GM18526 (cell line): ENCODE measurements around the gene TSN.
A peak's percentile ranks its signal among the peaks of the same experiment; 100 is the strongest.

Experiments used
- POLR2A ChIP-seq: IDR thresholded peaks from 3 replicates; pipeline ENCODE4 v1.6.1; 2011; ENCODE audit not compliant: insufficient read length; ENCODE audit errors: extremely low read depth

Gene TSN

GRCh38 chr2:121736140-121736461 is 19.4 kb upstream of the TSN start:
- TF ChIP-seq POLR2A: no peak

GRCh38 chr2:121736462-121737336 is 18.8 kb upstream of the TSN start, which contains the start of gene NIFK:
Gene NIFK, minus strand, starts transcription at chr2:121736875. Its CDS starts 25 bp downstream, at chr2:121736850.
- peak; percentile 70 for TF ChIP-seq POLR2A

GRCh38 chr2:121740973-121741372 is 14.5 kb upstream of the TSN start:
- TF ChIP-seq POLR2A: no peak

- no peak for TF ChIP-seq POLR2A
These were observed 14.0 kb upstream of the TSN start for GRCh38 chr2:121741450-121741849.

GRCh38 chr2:121746071-121746578 is 9.3 kb upstream of the TSN start:
- no peak for TF ChIP-seq POLR2A

GRCh38 chr2:121748202-121748601 is 7.2 kb upstream of the TSN start:
- no peak for TF ChIP-seq POLR2A

- no peak for TF ChIP-seq POLR2A
These were observed 607 bp upstream of the TSN start for GRCh38 chr2:121754851-121755236.

GRCh38 chr2:121764681-121765228 is 9.3 kb downstream of the TSN start:
- TF ChIP-seq POLR2A: no peak

- TF ChIP-seq POLR2A: no peak
These were observed 11.2 kb downstream of the TSN start for GRCh38 chr2:121766624-121767023.

GRCh38 chr2:121768143-121768755 is 12.8 kb downstream of the TSN start:
- TF ChIP-seq POLR2A: no peak

GRCh38 chr2:121771976-121772742 is 16.7 kb downstream of the TSN start:
- TF ChIP-seq POLR2A: no peak

- no peak for TF ChIP-seq POLR2A
These were observed 18.8 kb downstream of the TSN start for GRCh38 chr2:121774235-121774634.

GRCh38 chr2:121776361-121776760 is 20.9 kb downstream of the TSN start:
- no peak for TF ChIP-seq POLR2A

- TF ChIP-seq POLR2A: no peak
These were observed 21.6 kb downstream of the TSN start for GRCh38 chr2:121776885-121777698.

GRCh38 chr2:121777699-121778058 is 22.2 kb downstream of the TSN start:
- no peak for TF ChIP-seq POLR2A
